Aorta (tissue), 5 donors: ENCODE measurements around the gene CCDC92B. TPM values are rescaled to one million over a fixed set of nuclear protein-coding genes. Genes with fewer than 3 reads are reported as not detected.
"Not testable (repeated sequence)": the region's sequence is repeated elsewhere in the genome, so short reads cannot be mapped to it uniquely, and the experiment has no call there.

Source experiments
- ATAC-seq: fragments of 200-7000 bp; cut with Tn5 transposase; one replicate; pipeline ENCODE4 v1.9.1; 2022; ENCODE audit warnings: moderate library complexity; ENCODE audit not compliant: low FRiP score
- DNase-seq, 2 donors: peaks; one replicate each; pipeline ENCODE4 v3.0.0-alpha.2; 2020
- H3K27ac ChIP-seq, 2 donors: one replicate each; pipeline ENCODE4 v1.5.1; 2013; ENCODE audit warnings: low read length in 2 of 2, mild to moderate bottlenecking in 2 of 2, moderate library complexity in 2 of 2, control low read depth in 1 of 2, inconsistent platforms in 1 of 2, low read depth in 1 of 2
- H3K27me3 ChIP-seq, 2 donors: one replicate each; pipeline ENCODE4 v1.6.1; 2013; ENCODE audit warnings: control low read depth in 1 of 2, low read length in 1 of 2, mild to moderate bottlenecking in 1 of 2, moderate library complexity in 1 of 2; ENCODE audit not compliant: insufficient read depth in 2 of 2, control insufficient read depth in 1 of 2
- H3K36me3 ChIP-seq, 2 donors: one replicate each; pipeline ENCODE4 v1.6.1; 2013; ENCODE audit warnings: control low read depth in 1 of 2, low read length in 1 of 2, mild to moderate bottlenecking in 1 of 2; ENCODE audit not compliant: insufficient read depth in 2 of 2, control insufficient read depth in 1 of 2
- H3K4me1 ChIP-seq, 2 donors: one replicate each; pipeline ENCODE4 v1.6.1; 2013; ENCODE audit warnings: low read length in 2 of 2, control low read depth in 1 of 2, mild to moderate bottlenecking in 1 of 2, moderate library complexity in 1 of 2; ENCODE audit not compliant: insufficient read depth in 2 of 2, control insufficient read depth in 1 of 2
- H3K4me3 ChIP-seq, 2 donors: one replicate each; pipeline ENCODE4 v1.5.1; 2013; ENCODE audit warnings: low read length in 2 of 2, control low read depth in 1 of 2, mild to moderate bottlenecking in 1 of 2
- H3K9me3 ChIP-seq: one replicate; pipeline ENCODE4 v1.6.1; 2013; ENCODE audit warnings: mild to moderate bottlenecking, low read length; ENCODE audit not compliant: control insufficient read depth
- WGBS, 2 donors: extraction: QIAGEN DNeasy Blood & Tissue Kit; methylation state at CpG; one replicate each; pipeline ENCODE4 v1.1.7; 2013; 5-methylcytosine and 5-hydroxymethylcytosine counted together
- intact Hi-C, 2 donors: fragments of 100-400 bp; cut with DNase I; formaldehyde crosslinking; loops; one replicate each; pipeline versions ENCODE4 v1.14.2 to v1.15.0; 2022
- polyA plus RNA-seq, 2 donors: library from polyadenylated mRNA; stranded (reverse); fragments of 200-250 nt; gene quantifications; one replicate each; pipeline ENCODE4 v1.2.3, GENCODE V29; 2013
- total RNA-seq, 2 donors: library from RNA; stranded (reverse); fragmentation: NEBNext Ultra II Directional; extraction: Animal tissue kit (Norgen Biotek cat#: 25700); gene quantifications; one replicate each; pipeline ENCODE4 v1.2.1, GENCODE V29; 2021
- donor health status: healthy with polysubstance abuse.
- donor health status: Bipolar disorder and iron deficiency.
- donor health status: DM: no; HTN: no; CAD: no.
- donor health status: DM: no; HTN: no; CAD: no.
- donor health status: DM: yes; HTN: yes; CAD: no.

CCDC92B gene
- total and polyA plus RNA-seq, 4 donors: 0.18 TPM; not detected in 3

GRCh38 chr17:2699216-2699805, 50.1 kb downstream of the CCDC92B start:
- intact Hi-C loops, H3K27me3 ChIP-seq, H3K4me1 ChIP-seq, H3K4me3 ChIP-seq, ATAC-seq, H3K9me3 ChIP-seq, H3K27ac ChIP-seq: not testable (repeated sequence)
- peaks cover 0 to 17% of the 10 kb centered on the region in 2 donors for H3K36me3 ChIP-seq
- 80 to 85% methylated on average over 18 of the region's 18 CpGs for WGBS, 2 donors
- DNase-seq: peak in 1 of 2 donors; percentile 58

- H3K36me3 ChIP-seq: peaks cover 0 to 14% of the 10 kb centered on the region in 2 donors
Measured at GRCh38 chr17:2697611-2698162, 51.8 kb downstream of the CCDC92B start.

GRCh38 chr17:2695961-2696760, 53.3 kb downstream of the CCDC92B start:
- Histone ChIP-seq H3K27ac (no peak overlapping the region), H3K36me3 (peaks cover 0 to 9% of the 10 kb centered on the region in 2 donors), H3K27me3 (no peaks in the 10 kb centered on the region), H3K9me3 (no peaks in the 10 kb centered on the region), H3K4me3 (no peak overlapping the region), H3K4me1 (no peaks in the 10 kb centered on the region)
- DNase-seq: peak; percentile 43 to 75
- WGBS, 2 donors: 87 to 88% methylated on average over 33 to 36 of the region's 36 CpGs
- ATAC-seq: no peak
- intact Hi-C loops: no loop called here

More at GRCh38 chr17:2697611-2698162, 51.8 kb downstream of the CCDC92B start:
- intact Hi-C loops: no loop called here
- Histone ChIP-seq H3K27ac (no peak overlapping the region), H3K4me3 (no peak overlapping the region), H3K4me1 (no peaks in the 10 kb centered on the region), H3K27me3 (no peaks in the 10 kb centered on the region), H3K9me3 (no peaks in the 10 kb centered on the region)
- DNase-seq: peak; percentile 38 to 64
- WGBS, 2 donors: 97% methylated on average over 39 to 40 of the region's 40 CpGs
- no peak for ATAC-seq

- DNase-seq (peak; percentile 43 to 66), ATAC-seq (no peak)
- H3K27ac ChIP-seq: no peak overlapping the region
- WGBS, 2 donors: 91% methylated on average over 28 of the region's 28 CpGs
- no peaks in the 10 kb centered on the region for H3K9me3 ChIP-seq
- H3K27me3 ChIP-seq: no peaks in the 10 kb centered on the region
- intact Hi-C loops: no loop called here
- no peaks in the 10 kb centered on the region for H3K4me1 ChIP-seq
- H3K4me3 ChIP-seq: no peak overlapping the region
- H3K36me3 ChIP-seq: peaks cover 0 to 8% of the 10 kb centered on the region in 2 donors
Measured at GRCh38 chr17:2695243-2695960, 54.0 kb downstream of the CCDC92B start.

- no peaks in the 10 kb centered on the region for H3K9me3 ChIP-seq
- H3K36me3 ChIP-seq: peaks cover 0 to 8% of the 10 kb centered on the region in 2 donors
- no peaks in the 10 kb centered on the region for H3K4me1 ChIP-seq
- DNase-seq: no peak
- no peak overlapping the region for H3K4me3 ChIP-seq
- ATAC-seq: no peak
- no peaks in the 10 kb centered on the region for H3K27me3 ChIP-seq
- no peak overlapping the region for H3K27ac ChIP-seq
- intact Hi-C loops: no loop called here
- 93% methylated on average over 41 to 42 of the region's 42 CpGs for WGBS, 2 donors
Measured at GRCh38 chr17:2694381-2695242, 54.8 kb downstream of the CCDC92B start.

- Histone ChIP-seq H3K4me1 (no peaks in the 10 kb centered on the region), H3K36me3 (peaks cover 0 to 8% of the 10 kb centered on the region in 2 donors), H3K27me3 (no peaks in the 10 kb centered on the region), H3K4me3 (no peak overlapping the region), H3K27ac (no peak overlapping the region), H3K9me3 (no peaks in the 10 kb centered on the region)
- ATAC-seq: no peak
- WGBS, 2 donors: 89% methylated on average over 37 of the region's 37 CpGs
- peak in 1 of 2 donors; percentile 47 for DNase-seq
- intact Hi-C loops: no loop called here
Measured at GRCh38 chr17:2693561-2694380, 55.7 kb downstream of the CCDC92B start.

GRCh38 chr17:2692781-2693135, 56.7 kb downstream of the CCDC92B start:
- DNase-seq (no peak), ATAC-seq (no peak)
- no peaks in the 10 kb centered on the region for H3K27me3 ChIP-seq
- 91 to 96% methylated on average over 9 to 14 of the region's 14 CpGs for WGBS, 2 donors
- no peaks in the 10 kb centered on the region for H3K4me1 ChIP-seq
- intact Hi-C loops: no loop called here
- H3K9me3 ChIP-seq: no peaks in the 10 kb centered on the region
- H3K27ac ChIP-seq: no peak overlapping the region
- no peak overlapping the region for H3K4me3 ChIP-seq
- H3K36me3 ChIP-seq: peaks cover 0 to 2% of the 10 kb centered on the region in 2 donors
